ENCODE data around the gene C3.

DNA sequence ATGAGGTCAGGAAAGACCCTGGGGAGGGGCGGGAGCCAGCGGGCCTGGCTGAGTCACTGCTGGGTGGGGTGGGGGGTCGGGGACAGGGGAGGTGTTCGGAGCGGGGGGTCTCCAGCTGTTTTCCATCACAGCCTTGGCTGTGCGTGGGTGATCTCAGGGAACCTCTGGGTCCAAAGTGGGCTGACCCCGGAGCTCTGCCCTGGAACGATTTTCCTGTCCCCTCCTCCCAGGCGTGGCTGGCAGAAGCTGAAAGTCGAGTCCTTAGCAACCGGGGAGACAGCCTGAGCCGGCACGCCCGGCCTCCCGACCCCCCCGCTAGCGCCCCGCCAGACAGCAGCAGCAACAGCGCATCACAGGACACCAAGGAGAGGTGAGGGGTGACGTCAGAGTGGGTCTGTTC is 29.6 kb upstream of the C3 start:
- TF ChIP-seq POLR2AphosphoS5 (IDR thresholded peaks at IDR 0.05; ENCODE audit: borderline replicate concordance, low read depth, low read length) (no peak), EZH2 (IDR thresholded peaks at IDR 0.05) (no peak), FOXP2 (optimal IDR thresholded peaks at IDR 0.05; ENCODE audit: control extremely low read depth, extremely low read length, insufficient read depth) (no peak)

All from SK-N-MC (cell line).